Stimulated activated CD8-positive, alpha-beta memory T cell treated with anti-CD3 and anti-CD28 coated beads, Interleukin-15, amount 100 ng/mL, for 24 hours (primary cell): Measurements from ENCODE around the gene LMCD1.
A peak's percentile ranks its signal among the peaks of the same experiment; 100 is the strongest.

Experiments used
- DNase-seq: peaks from one replicate; pipeline ENCODE4 v3.0.0-alpha.2; 2020; ENCODE audit warnings: low read depth

The LMCD1 gene, protein sequence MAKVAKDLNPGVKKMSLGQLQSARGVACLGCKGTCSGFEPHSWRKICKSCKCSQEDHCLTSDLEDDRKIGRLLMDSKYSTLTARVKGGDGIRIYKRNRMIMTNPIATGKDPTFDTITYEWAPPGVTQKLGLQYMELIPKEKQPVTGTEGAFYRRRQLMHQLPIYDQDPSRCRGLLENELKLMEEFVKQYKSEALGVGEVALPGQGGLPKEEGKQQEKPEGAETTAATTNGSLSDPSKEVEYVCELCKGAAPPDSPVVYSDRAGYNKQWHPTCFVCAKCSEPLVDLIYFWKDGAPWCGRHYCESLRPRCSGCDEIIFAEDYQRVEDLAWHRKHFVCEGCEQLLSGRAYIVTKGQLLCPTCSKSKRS

GRCh38 chr3:8501371-8502131 lies at the start of gene LMCD1:
TSS of gene LMCD1 (plus strand) at chr3:8501823. CDS start at chr3:8501939, 116 bp downstream.
- DNase-seq, result peak; percentile 53

DNA sequence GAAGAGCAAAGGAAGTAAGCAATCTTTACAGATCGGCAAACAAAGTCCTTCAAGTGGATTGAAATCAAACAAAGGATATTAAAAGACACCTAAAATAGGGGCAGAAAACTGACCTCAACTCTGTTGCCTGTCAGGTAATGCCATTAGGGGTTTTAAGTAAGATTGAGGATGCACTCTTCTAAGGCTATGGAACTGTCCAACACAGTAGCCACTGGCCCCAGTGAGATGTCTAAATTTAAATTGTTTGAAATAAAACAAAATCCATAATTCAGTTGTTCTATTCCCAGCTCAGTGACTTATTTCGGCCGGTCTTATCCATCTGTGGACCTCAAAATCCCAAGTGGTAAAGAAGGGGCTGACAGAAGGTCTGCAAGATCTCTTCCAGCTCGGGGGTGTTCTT lies 49.5 kb upstream of the LMCD1 start:
- no peak for DNase-seq

DNA sequence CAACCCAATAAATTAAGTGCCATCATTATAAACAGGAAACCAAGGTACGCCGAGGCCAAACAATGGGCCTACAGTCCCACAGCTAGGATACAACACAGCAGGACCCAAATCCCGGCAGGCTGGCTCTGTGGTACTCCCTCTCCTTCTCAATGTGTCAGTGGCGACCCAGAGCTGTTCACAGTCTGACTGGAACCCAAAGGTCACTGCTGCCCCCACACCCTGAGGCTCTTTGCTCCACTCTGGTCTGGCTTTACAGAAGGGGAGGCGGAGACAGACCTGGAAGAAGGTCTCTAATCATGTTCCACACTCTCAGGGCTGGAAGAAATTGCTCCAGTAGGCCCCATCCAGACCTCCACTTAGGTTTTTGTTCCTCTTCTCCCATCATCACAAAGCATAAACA lies 48.5 kb upstream of the LMCD1 start:
- DNase-seq, result no peak

DNA sequence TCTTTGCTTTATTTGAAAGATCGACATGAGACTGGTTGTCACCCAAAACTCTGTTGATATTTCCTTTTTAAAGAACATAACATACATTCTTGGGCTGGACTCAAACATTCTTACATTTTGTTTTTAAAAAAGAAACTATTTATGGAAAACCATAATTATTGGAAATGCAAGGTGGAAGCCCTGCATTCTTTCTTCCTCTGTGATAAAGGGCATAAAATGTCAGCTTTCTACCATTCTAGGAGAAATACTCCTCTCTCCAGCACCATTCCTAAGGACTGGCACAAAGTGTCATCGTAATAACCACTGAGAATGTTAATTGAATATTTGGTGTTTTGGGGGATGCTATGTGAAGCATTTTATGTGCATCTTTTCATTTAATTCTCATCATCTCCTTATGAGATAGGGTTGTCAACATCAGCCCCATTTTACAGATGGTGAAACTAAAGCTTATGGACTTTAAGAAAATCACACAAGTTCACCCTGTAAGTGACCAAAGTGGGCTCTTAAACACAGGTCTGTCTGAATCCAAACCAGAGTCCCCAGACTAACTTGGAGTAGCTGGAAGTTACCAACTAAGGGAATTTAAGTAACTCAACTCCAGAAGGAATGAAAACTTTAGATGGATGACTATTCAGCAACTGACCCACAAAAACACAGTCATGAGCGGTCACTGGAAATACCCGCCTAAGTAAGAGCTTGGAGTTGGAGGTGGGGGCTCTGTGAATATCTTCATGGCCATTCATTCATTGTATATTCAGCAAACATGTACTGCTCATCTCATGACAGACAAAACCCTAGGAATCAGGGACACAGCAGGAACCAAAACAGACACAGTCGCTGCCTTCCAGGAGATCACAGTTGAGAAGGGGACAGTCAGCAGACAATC lies 45.9 kb upstream of the LMCD1 start:
- no peak for DNase-seq

DNA sequence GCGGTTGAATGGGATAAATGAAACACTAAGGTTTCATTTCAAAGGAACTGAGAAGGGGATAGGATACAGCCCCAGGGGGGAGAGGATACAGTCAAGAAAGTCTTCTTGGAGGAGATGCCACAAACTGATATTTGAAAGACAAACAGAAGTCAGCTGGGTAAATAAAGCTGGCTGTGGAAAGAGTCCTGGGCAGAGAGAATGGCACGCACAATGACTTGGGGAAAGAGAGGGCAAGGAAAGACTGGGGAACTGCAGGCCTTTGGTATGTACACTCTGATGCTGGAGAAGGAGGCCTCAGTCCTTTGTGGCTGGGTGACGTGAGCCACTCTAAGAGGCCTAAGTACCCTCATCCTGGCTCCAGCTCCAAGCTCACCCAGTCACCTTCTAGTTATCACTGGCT lies 45.2 kb upstream of the LMCD1 start:
- DNase-seq, result no peak

- no peak for DNase-seq
These were observed 44.6 kb upstream of the LMCD1 start for GRCh38 chr3:8457039-8457438.

DNA sequence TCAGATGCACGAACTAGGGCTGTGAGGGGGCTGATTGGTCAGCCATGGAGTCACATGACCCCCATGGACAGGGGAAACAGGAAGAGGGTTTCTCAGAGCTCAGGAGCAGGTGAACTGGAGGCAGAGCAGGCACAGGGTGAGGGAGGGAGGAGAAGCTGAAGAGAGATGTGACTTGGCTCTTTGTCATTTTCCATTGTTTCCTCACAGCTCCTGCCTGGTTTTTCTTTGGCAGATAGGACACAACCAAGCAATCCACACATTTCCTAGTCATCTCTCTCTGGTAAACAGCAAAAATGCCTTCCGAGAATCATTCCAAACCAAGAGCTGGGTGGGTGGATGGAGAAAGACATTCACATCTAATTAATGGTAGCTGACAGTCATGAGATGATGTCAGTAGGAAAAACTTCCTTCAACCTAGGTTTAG lies 43.4 kb upstream of the LMCD1 start:
- no peak for DNase-seq

DNA sequence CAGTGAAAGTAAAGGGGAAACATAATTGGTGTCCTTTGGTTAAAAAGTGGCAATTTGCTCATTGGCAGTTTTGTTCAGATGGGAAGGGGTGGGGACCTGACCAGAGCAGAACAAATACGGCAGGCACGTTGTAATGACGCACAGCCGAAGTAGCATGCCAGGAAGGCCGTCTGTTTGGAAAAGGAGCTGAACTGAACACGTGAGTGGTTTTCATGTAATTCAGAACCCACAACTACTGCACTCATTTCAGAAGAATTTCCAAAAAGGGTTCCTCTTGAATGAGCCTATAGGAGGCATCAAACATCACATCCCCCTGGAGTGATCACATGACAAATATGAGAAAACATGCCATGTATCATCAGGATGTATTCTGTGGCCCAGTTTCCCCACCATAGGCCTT lies 42.9 kb upstream of the LMCD1 start:
- no peak for DNase-seq

GRCh38 chr3:8460050-8460708 lies 41.4 kb upstream of the LMCD1 start:
- no peak for DNase-seq

DNA sequence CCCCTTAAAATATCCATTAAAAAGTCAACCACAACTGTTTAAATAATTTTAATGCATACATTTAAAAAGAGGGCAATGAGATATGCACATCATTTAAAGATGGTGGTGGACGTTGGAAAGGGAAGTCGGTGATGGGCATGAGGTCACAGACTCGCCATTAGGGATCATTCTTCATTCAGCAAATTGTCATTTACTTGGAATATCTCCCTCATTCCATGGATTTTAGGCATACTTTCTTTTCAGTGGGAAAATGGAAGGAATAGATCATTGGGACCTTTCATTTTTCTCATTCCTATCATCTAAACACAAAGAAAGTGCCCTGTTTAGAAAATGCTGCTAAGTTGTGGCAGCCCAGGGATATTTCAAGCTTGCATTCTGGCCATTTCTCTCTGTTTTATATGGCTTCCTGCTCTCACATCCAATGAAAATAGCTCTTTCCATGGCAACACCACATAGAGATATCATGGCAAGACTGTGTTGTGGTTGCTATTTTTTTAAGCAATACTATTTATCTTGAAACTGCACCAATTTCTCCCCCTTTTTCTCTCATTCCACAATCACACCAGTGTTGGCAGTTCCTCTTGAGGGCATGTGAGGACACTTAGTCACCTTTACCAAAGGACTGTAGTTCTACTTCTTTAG lies 40.7 kb upstream of the LMCD1 start:
- no peak for DNase-seq

DNA sequence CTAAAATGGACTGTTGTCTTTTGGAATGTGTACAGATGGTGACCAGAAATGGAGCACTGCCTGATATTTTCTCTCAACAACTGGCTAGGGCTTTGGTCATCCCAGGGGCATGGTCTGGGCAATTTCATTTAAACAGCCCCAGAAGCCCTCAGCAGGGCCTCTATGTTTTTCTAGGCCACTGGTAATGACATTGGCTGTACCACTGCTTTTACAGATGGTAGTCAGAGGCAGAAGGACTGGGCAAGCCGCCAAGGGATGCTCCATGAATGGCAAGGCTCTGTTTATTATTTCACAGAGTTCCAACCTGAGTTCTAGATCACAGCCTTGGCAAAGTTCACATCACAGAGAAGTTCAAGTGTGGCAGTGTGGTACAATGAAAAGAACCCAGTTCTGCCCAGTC lies 37.0 kb upstream of the LMCD1 start:
- DNase-seq, result no peak

DNA sequence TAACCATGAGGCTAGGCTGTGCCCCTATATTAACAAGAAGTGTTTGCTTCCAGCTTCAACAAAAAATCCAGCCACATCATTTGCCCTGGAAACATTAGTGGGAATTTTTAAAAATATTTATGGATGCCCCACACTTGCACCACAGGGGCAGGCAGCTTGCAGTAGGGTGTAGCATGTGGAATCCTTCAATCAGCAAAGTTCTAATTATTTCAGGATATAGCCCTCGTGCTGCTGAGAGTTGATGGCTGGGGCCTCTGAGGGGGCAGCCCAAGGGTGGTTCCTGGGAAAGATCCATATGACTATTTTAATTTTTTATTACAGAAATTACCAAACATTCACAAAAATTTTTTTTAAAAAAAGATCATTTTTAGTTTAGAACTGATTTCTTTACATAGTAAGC lies 35.1 kb upstream of the LMCD1 start:
- no peak for DNase-seq

DNA sequence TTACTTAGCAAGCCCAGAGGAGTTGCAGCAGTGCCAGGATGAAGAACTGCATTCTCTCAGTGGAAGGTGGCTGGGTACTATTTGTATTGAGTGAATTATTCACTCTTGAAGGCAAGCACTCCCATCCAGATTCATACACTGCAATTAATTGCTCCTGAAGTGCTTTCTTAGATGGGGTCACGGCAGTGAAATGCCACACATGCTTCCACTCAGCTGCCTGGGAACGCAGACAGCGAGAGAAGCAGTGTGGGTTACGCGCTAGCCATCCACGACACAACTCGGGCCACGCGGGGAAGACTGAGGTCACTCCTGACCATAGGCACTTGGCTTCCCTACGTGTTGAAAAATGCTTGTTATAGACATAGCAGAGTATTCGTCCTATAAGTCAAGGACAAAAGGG lies 30.8 kb upstream of the LMCD1 start:
- no peak for DNase-seq

DNA sequence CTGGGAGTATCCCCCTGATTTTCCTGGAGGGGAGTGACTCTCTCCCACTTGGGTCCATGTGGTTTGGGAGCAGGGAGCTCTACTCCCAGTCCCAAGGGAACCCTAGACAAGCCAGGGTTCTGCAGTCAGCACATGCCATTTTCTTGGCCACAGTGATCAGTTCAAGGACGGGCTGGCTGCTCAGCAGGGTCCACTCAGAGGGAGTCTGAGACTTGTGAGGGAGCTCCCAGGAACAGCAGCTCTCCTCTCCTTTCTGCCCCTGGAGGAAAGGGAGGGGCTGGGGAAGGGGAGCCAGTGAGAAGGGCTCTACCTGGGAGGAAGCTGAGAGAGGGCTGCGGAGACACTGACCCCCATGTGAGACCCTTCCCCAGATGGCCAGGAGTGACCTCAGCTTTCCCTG lies 29.1 kb upstream of the LMCD1 start:
- no peak for DNase-seq

DNA sequence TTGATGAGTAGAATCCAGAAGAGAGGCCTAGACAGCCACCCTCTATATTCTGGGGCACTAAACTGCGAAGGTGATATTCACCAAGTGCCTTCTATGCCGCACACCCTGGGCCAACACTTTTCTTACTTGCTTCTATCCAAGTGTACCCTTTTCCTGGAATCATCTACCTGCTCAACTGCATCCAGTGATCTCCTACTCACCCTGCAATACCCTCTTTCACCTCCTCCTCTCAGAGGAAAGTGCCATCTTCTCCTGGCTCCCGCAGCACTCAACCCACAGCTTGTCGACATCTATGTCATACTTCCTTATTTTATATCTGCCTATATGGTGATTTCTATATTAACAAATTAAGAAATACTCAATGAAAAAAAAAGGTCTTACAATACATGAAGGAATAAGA lies 28.6 kb upstream of the LMCD1 start:
- DNase-seq, result no peak

DNA sequence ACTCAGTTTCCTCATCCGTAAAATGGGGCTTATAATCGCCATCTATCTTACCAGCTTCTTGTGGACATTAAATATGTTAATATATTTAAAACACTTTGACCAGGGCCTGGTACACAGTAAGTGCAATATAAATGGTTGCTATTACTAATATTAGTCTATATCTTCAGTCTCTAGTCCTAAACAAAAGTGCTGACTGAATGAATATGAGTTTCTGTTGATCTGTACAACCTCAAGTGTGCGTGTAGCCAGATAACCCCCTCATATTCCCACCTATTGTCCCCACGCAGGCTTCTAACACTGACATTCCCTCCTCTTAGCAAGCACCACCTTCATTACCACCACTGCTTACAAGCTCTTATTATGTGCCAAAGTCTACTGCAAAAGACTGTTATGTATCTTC lies 27.6 kb upstream of the LMCD1 start:
- DNase-seq, result no peak

DNA sequence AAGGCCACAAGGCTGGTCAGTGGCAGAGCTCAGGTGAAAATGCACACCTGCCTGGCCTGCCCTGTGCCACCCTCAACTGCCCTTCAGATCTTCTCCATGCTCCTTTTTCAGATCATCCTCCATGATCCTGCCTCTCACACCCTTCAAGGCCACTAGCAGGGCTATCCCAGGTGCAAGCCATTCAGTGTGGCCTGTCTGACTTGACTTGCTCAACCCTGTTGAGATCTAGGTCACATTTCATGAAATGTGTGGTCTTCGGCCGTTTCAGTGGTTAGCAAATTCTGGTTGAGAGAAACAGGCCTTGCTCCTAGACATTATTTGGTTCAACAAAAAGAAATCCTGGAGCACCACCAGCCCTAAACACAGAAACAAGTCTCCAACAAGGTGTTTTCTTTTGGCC lies 26.6 kb upstream of the LMCD1 start:
- DNase-seq, result no peak

DNA sequence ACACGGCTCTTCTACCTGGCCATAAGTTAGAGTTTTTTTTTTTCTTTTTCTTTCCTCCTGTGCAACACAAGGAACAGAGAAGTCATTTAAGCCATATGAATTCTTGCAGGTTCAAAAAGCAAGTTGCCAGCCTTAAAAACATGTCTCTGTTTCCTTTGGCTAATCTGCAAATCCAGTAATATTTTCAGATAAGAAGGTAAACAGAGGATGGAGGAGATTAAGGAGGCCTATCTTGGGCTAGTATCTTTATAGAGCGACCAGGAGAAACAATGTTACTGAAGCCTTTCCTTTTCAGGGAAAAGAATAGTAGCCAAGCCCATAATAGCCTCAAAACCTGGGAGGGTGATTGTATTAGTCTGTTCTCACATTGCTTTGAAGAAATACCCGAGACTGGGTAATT lies 20.9 kb upstream of the LMCD1 start:
- no peak for DNase-seq

DNA sequence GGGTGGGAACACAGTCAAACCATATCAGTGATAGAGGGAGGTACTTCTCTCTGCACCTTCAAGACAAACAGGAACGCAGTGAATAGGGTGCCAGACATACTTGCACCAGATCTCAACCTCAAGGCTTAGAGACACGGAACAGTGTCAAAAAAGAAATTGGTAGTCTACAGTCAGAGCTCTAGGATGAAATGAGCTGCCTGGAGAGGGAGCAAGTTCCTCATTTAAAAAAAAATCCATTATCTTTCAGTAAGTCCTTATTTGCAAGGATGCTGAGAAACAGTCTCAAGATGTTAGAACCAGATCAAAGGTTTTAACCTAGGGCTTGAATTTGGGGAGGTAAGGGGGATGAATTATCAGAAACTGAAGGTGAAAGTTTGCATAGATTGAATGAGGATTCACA lies 20.2 kb upstream of the LMCD1 start:
- DNase-seq, result no peak

- DNase-seq, result no peak
These were observed 19.4 kb upstream of the LMCD1 start for GRCh38 chr3:8482263-8482662.

GRCh38 chr3:8482960-8483665 lies 18.5 kb upstream of the LMCD1 start:
- no peak for DNase-seq
